ENCODE measurements around the gene DCUN1D3.

DNA sequence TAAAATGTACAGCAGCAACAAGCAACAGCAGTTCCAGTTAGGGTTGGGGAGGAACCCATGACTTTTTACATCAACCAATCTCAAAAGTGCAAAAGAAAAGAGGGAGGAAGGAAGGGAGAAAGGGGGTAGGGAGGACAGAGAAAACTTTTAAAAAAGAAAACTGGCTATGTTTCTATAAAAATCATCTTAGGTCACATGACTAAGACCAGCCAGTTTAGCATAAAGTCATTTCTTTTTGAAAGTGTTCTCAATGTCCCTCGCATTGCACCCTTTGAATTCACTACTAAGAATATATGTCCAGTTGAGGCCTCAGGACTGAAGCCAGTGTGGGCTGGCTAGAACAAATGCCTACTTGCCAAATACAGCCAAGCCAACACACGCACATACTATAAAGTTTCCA is 28.9 kb downstream of the DCUN1D3 start:
- TF ChIP-seq CTCF (conservative IDR thresholded peaks at IDR 0.05 in 1 of 2, IDR thresholded peaks at IDR 0.05 in 1 of 2; ENCODE audit: extremely low read depth in 1 of 2, insufficient read depth in 1 of 2, low read depth in 1 of 2, low read length in 2 of 2) (no peak), EZH2 (IDR thresholded peaks at IDR 0.05; ENCODE audit: borderline replicate concordance, low read length) (no peak)

All from mammary epithelial cell (primary cell).